BJ (cell line): ENCODE results near the gene UACA. TPM values are rescaled to one million over a fixed set of nuclear protein-coding genes. Genes with fewer than 3 reads are reported as not detected.

Experiments
- CTCF ChIA-PET: fragments of 350-600 bp; formaldehyde crosslinking; extraction: SDS; loops from one replicate; lab custom pipeline; 2021; ENCODE audit warnings: antibody characterized with exemption, inconsistent platforms; lab: Yijun Ruan, JAX
- POLR2A ChIA-PET: fragments of 300-600 bp; sonication (Branson Sonifier 250); formaldehyde crosslinking; extraction: SDS; loops from one replicate; lab custom pipeline; 2021; ENCODE audit warnings: antibody characterized with exemption; lab: Charles Lee
- DNase-seq: peaks from one replicate; pipeline ENCODE4 v3.0.0-alpha.2; 2011; ENCODE audit warnings: low read depth
- H3K27me3 ChIP-seq: 2 replicates; pipeline ENCODE4 v1.6.0; 2011; ENCODE audit warnings: low read length; ENCODE audit not compliant: control insufficient read depth, insufficient read depth
- H3K36me3 ChIP-seq: 2 replicates; pipeline ENCODE4 v1.5.1; 2011; ENCODE audit warnings: low read length; ENCODE audit not compliant: control insufficient read depth, insufficient read depth
- H3K4me3 ChIP-seq: 2 replicates; pipeline ENCODE4 v1.5.1; 2011; ENCODE audit warnings: low read depth, mild to moderate bottlenecking, control low read depth, low read length
- CTCF ChIP-seq: IDR thresholded peaks from 2 replicates; pipeline ENCODE4 v1.5.1; 2011; ENCODE audit warnings: low read depth, mild to moderate bottlenecking, control low read depth, inconsistent platforms, low read length, moderate library complexity; ENCODE audit not compliant: insufficient read depth
- polyA plus RNA-seq: library from polyadenylated mRNA; depleted of rRNA; stranded (reverse); fragments of >200 nt; gene quantifications from 2 replicates; pipeline ENCODE4 v1.2.3, GENCODE V29; 2011; rRNA removed

Gene UACA
- polyA plus RNA-seq, 1 experiment = 143 TPM

GRCh38 chr15:70608144-70608543 lies 155.2 kb downstream of the UACA start:
- no peak for DNase-seq
- no peaks in the 10 kb centered on the region; the same call in 1 of the 2 replicates for H3K27me3 ChIP-seq
- ChIA-PET CTCF (interaction anchor here (1.0 to 1.4 kb wide), 3 partner anchors 8 to 11 kb away, joined by 3 to 4 read pairs (median 3); no protein-coding TSS in a partner anchor), POLR2A (no interaction called here)
- H3K4me3 ChIP-seq = no peak overlapping the region
- TF ChIP-seq CTCF = no peak
- H3K36me3 ChIP-seq = no peaks in the 10 kb centered on the region

GRCh38 chr15:70605606-70606410 lies 157.6 kb downstream of the UACA start:
- Histone ChIP-seq H3K4me3 (no peak overlapping the region), H3K27me3 (no peaks in the 10 kb centered on the region), H3K36me3 (no peaks in the 10 kb centered on the region)
- peak; percentile 27 for DNase-seq
- no peak for TF ChIP-seq CTCF
- ChIA-PET CTCF (interaction anchor here (0.8 to 1.4 kb wide), 2 partner anchors 16 to 17 kb away, joined by 3 read pairs; no protein-coding TSS in a partner anchor), POLR2A (interaction anchor here (0.6 to 1.4 kb wide), 2 partner anchors 9 to 247 kb away, joined by 3 to 4 read pairs; no protein-coding TSS in a partner anchor)

DNA sequence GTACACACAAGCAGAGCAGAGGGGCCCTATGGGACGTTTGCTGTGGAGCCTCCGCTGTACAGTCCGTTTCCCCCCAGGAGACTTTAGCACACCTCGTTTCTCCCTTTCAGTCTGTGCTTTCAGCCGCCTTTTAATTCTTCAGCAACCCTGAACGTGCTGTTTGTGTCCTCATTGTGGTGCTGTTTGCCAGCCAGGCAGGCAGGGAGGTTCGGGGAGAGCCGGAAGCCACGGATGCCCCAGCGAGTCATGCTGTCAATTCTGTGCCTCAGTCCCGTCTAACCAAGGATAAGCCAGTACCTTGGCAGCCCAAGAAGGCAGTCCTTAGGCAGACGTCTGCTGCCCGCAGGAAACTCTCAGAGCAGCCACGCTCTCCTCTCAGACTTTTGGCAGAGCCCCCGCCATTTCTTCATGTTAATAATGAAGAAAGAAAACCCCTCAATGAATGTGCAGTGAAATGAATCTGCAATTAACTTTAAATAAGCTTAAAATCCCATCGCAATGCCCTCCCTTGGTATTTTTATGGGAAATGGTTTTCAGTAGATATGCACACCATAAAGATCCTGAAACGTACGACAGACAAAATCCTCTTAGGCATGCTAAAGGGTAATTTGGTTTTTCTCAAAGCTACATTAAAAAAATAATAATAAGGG lies 158.6 kb downstream of the UACA start:
- no peaks in the 10 kb centered on the region for H3K36me3 ChIP-seq
- no peak for TF ChIP-seq CTCF
- no peak for DNase-seq
- no peaks in the 10 kb centered on the region for H3K27me3 ChIP-seq
- H3K4me3 ChIP-seq = no peak overlapping the region
- CTCF ChIA-PET = interaction anchor here (0.8 to 1.4 kb wide), 2 partner anchors 17 to 18 kb away, joined by 3 read pairs; no protein-coding TSS in a partner anchor
- POLR2A ChIA-PET = interaction anchor here (1.4 kb wide), 1 partner anchor 8 kb away, joined by 4 read pairs; no protein-coding TSS in a partner anchor

Other genes with a start within 250 kb of the UACA start
- 108 and 135 TPM in 2 replicates for gene LARP6, start 90.6 kb upstream of the UACA start, polyA plus RNA-seq
- gene THAP10, start 128.9 kb upstream of the UACA start, polyA plus RNA-seq = 2.8 and 3.8 TPM in 2 replicates
- 6.2 and 8.6 TPM in 2 replicates for gene LRRC49, start 129.3 kb upstream of the UACA start, polyA plus RNA-seq